Smooth muscle cell (in vitro differentiated cells): ENCODE data around the gene SMIM35. TPM values are rescaled to one million over a fixed set of nuclear protein-coding genes. Genes with fewer than 3 reads are reported as not detected.

ENCODE experiments used
- DNase-seq: peaks from one replicate; lab custom pipeline; 2025; ENCODE audit not compliant: unreplicated experiment; lab: John Stamatoyannopoulos, UW
- H2AFZ ChIP-seq: fragments of 200-600 bp; sonication (generic); 2 replicates; pipeline ENCODE4 v1.6.0; 2016; ENCODE audit warnings: antibody characterized with exemption, low read depth, mild to moderate bottlenecking
- H3F3A ChIP-seq: fragments of 200-600 bp; sonication (generic); 2 replicates; pipeline ENCODE4 v1.6.0; 2017; ENCODE audit warnings: antibody characterized with exemption, low read depth
- H3K27ac ChIP-seq: fragments of 200-600 bp; sonication (generic); 2 replicates; pipeline ENCODE4 v1.5.1; 2016; ENCODE audit warnings: low read depth, mild to moderate bottlenecking
- H3K27me3 ChIP-seq: fragments of 200-600 bp; sonication (generic); 2 replicates; pipeline ENCODE4 v1.6.1; 2016; ENCODE audit warnings: low read depth, mild to moderate bottlenecking
- H3K36me3 ChIP-seq: fragments of 200-600 bp; sonication (generic); 2 replicates; pipeline ENCODE4 v1.5.1; 2016; ENCODE audit warnings: low read depth
- H3K4me1 ChIP-seq: fragments of 200-600 bp; sonication (generic); 2 replicates; pipeline ENCODE4 v1.5.1; 2016; ENCODE audit warnings: low read depth
- H3K4me2 ChIP-seq: fragments of 200-600 bp; sonication (generic); 2 replicates; pipeline ENCODE4 v1.6.0; 2016; ENCODE audit warnings: mild to moderate bottlenecking
- H3K4me3 ChIP-seq: fragments of 200-600 bp; sonication (generic); 2 replicates; pipeline ENCODE4 v1.5.1; 2016; ENCODE audit warnings: mild to moderate bottlenecking
- H3K79me2 ChIP-seq: fragments of 200-600 bp; sonication (generic); 2 replicates; pipeline ENCODE4 v1.6.0; 2016; ENCODE audit warnings: low read depth, mild to moderate bottlenecking
- H3K9ac ChIP-seq: fragments of 200-600 bp; sonication (generic); 2 replicates; pipeline ENCODE4 v1.6.0; 2016; ENCODE audit warnings: low read depth
- H3K9me3 ChIP-seq: fragments of 200-600 bp; sonication (generic); replicated peaks from 2 replicates; pipeline ENCODE4 v1.5.1; 2016; ENCODE audit warnings: low read depth
- H4K20me1 ChIP-seq: fragments of 200-600 bp; sonication (generic); 2 replicates; pipeline ENCODE4 v1.6.0; 2016; ENCODE audit warnings: low read depth
- WGBS: methylation state at CpG from one replicate; pipeline ENCODE4 v1.1.7; 2016; ENCODE audit warnings: low lambda C conversion rate; 5-methylcytosine and 5-hydroxymethylcytosine counted together
- polyA plus RNA-seq: library from polyadenylated mRNA; unstranded; fragments of >200 nt; fragmentation: Nextera tagmentation; extraction: Ambion mirVana; gene quantifications from 2 replicates; pipeline ENCODE4 v1.2.1, GENCODE V29; 2016
- total RNA-seq: library from RNA; depleted of rRNA; stranded (reverse); fragments of >200 nt; gene quantifications from 2 replicates; pipeline ENCODE4 v1.2.3, GENCODE V29; 2014
- TF ChIP-seq, protein P1 (sequence below): fragments of 200-600 bp; sonication (generic); IDR thresholded peaks from 2 replicates; pipeline ENCODE4 v1.5.1; 2017; ENCODE audit warnings: borderline replicate concordance, mild to moderate bottlenecking, antibody characterized with exemption; ENCODE audit not compliant: insufficient read depth, poor library complexity, severe bottlenecking

Gene SMIM35
- total and polyA plus RNA-seq, 2 experiments from 2014 or later = not detected

DNA sequence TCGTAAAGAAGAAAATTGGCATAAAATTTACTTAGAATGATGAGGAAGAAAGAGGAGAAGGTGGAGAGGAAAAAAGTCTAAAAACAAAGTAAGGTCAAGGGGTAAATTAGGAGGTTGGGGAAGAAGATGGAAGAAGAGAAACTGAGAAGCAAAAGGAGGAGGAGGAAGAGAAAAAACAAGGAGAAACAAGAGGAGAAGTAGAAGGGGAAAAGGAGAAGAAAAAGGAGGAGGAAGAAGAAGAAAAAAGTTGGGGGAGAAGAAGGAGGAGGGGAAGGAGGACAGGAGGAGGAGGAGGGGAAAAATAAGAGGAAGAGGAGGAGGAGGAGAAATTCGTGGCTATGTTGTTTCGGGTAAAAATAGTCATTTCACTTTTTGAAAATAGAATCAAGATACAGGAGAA, 58.1 kb downstream of the SMIM35 start:
- H2AFZ ChIP-seq = no peak overlapping the region
- H3K27me3 ChIP-seq = peaks cover 16% of the 10 kb centered on the region
- H3K79me2 ChIP-seq = no peaks in the 10 kb centered on the region
- no peaks in the 10 kb centered on the region for H3K9me3 ChIP-seq
- no peak overlapping the region for H3K9ac ChIP-seq
- no peaks in the 10 kb centered on the region for H3K36me3 ChIP-seq
- H3F3A ChIP-seq = no peaks in the 10 kb centered on the region
- H3K4me3 ChIP-seq = no peak overlapping the region
- no peak for DNase-seq
- TF ChIP-seq, protein P1, sequence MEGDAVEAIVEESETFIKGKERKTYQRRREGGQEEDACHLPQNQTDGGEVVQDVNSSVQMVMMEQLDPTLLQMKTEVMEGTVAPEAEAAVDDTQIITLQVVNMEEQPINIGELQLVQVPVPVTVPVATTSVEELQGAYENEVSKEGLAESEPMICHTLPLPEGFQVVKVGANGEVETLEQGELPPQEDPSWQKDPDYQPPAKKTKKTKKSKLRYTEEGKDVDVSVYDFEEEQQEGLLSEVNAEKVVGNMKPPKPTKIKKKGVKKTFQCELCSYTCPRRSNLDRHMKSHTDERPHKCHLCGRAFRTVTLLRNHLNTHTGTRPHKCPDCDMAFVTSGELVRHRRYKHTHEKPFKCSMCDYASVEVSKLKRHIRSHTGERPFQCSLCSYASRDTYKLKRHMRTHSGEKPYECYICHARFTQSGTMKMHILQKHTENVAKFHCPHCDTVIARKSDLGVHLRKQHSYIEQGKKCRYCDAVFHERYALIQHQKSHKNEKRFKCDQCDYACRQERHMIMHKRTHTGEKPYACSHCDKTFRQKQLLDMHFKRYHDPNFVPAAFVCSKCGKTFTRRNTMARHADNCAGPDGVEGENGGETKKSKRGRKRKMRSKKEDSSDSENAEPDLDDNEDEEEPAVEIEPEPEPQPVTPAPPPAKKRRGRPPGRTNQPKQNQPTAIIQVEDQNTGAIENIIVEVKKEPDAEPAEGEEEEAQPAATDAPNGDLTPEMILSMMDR = no peak
- no peak overlapping the region for H3K27ac ChIP-seq
- H3K4me2 ChIP-seq = no peak overlapping the region
- 95% methylated on average over 3 of the region's 3 CpGs for whole genome bisulfite sequencing
- H3K4me1 ChIP-seq = no peaks in the 10 kb centered on the region
- no peaks in the 10 kb centered on the region for H4K20me1 ChIP-seq

GRCh38 chr11:118027694-118028093, 59.1 kb downstream of the SMIM35 start:
- H3K36me3 ChIP-seq = no peaks in the 10 kb centered on the region
- WGBS = 76% methylated on average over 4 of the region's 4 CpGs

GRCh38 chr11:118021146-118021545, 65.6 kb downstream of the SMIM35 start:
- no peaks in the 10 kb centered on the region for H3F3A ChIP-seq

More at GRCh38 chr11:118027694-118028093, 59.1 kb downstream of the SMIM35 start:
- TF ChIP-seq, protein P1 = no peak
- Histone ChIP-seq H3K9me3 (no peaks in the 10 kb centered on the region), H4K20me1 (no peaks in the 10 kb centered on the region), H3K79me2 (no peaks in the 10 kb centered on the region), H3K9ac (no peak overlapping the region), H3F3A (no peaks in the 10 kb centered on the region), H2AFZ (no peak overlapping the region), H3K27me3 (peaks cover 16% of the 10 kb centered on the region), H3K4me2 (no peak overlapping the region), H3K4me3 (no peak overlapping the region), H3K4me1 (no peaks in the 10 kb centered on the region), H3K27ac (no peak overlapping the region)
- no peak for DNase-seq

GRCh38 chr11:118018401-118018800, 68.4 kb downstream of the SMIM35 start:
- peaks cover 5% of the 10 kb centered on the region for H3K27me3 ChIP-seq
- H4K20me1 ChIP-seq = no peaks in the 10 kb centered on the region
- H3K4me2 ChIP-seq = no peak overlapping the region
- no peak overlapping the region for H3K4me3 ChIP-seq
- no peaks in the 10 kb centered on the region for H3K36me3 ChIP-seq
- H3F3A ChIP-seq = no peaks in the 10 kb centered on the region
- H3K9me3 ChIP-seq = no peaks in the 10 kb centered on the region
- no peak for DNase-seq
- WGBS = 83% methylated on average over 2 of the region's 2 CpGs
- H3K79me2 ChIP-seq = no peaks in the 10 kb centered on the region
- no peak overlapping the region for H2AFZ ChIP-seq
- no peaks in the 10 kb centered on the region for H3K4me1 ChIP-seq
- H3K9ac ChIP-seq = no peak overlapping the region
- no peak overlapping the region for H3K27ac ChIP-seq
- TF ChIP-seq, protein P1 = no peak

More at GRCh38 chr11:118021146-118021545, 65.6 kb downstream of the SMIM35 start:
- no peak overlapping the region for H3K4me3 ChIP-seq
- H3K27ac ChIP-seq = no peak overlapping the region
- H2AFZ ChIP-seq = no peak overlapping the region
- 89% methylated on average over 1 of the region's 1 CpG for WGBS
- H3K9ac ChIP-seq = no peak overlapping the region
- H3K79me2 ChIP-seq = no peaks in the 10 kb centered on the region
- peaks cover 5% of the 10 kb centered on the region for H3K27me3 ChIP-seq
- DNase-seq = no peak
- H4K20me1 ChIP-seq = no peaks in the 10 kb centered on the region
- TF ChIP-seq, protein P1 = no peak
- no peaks in the 10 kb centered on the region for H3K9me3 ChIP-seq
- no peaks in the 10 kb centered on the region for H3K4me1 ChIP-seq
- no peaks in the 10 kb centered on the region for H3K36me3 ChIP-seq
- no peak overlapping the region for H3K4me2 ChIP-seq
